ENCODE results near the gene RASL11A. TPM values are rescaled to one million over a fixed set of nuclear protein-coding genes. Genes with fewer than 3 reads are reported as not detected.
"Not testable (repeated sequence)": the region's sequence is repeated elsewhere in the genome, so short reads cannot be mapped to it uniquely, and the experiment has no call there.

RASL11A gene
- total RNA-seq, 1 donor from 2014 or later, result 10.6 TPM

- ATAC-seq, result peak; percentile 69
- DNase-seq (ENCODE audit: missing footprints), result no peak
- intact Hi-C loops (cut with DNase I), result no loop called here
These were observed 6.4 kb upstream of the RASL11A start for GRCh38 chr13:27264181-27264580.

DNA sequence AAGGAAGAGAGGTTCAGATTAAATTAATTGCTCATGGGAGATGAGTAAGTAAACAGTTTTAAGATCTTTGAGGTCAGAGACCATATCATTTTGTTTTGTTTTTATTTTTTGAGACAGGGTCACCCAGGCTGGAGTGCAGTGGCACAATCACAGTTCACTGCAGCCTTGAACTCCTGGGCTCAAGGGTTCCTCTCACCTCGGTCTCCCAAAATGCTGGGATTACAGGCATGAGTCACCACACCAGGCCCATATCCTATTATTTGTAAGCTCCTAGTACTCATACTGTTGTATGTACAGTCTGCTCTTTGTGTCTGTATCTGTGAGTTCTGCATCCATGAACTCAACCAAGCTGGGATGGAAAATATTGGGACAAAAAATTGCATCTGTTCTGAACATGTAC is 6.0 kb upstream of the RASL11A start:
- intact Hi-C loops (cut with DNase I), result no loop called here
- ATAC-seq, result no peak
- no peak for DNase-seq (ENCODE audit: missing footprints)

DNA sequence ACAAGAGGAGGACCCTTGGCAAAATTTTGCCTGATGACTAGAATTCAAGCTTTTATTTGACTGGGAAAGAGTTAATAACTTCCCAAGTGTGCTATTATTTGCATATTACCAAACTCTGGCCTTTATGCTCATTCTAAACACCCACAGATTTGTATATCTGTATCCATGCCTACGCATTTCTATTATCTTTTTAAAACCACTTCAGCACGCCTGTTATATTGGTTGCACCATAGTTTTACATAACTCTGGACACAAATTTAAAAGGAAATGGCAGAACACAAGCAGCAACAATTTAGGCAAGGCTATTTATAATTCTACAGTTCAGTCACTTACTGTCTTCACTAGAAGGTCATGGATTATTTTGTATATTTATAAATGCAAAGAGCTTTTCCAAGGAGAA is 3.7 kb upstream of the RASL11A start:
- intact Hi-C loops (cut with DNase I), result no loop called here
- ATAC-seq (no peak), DNase-seq (ENCODE audit: missing footprints) (no peak)

- intact Hi-C loops (cut with DNase I), result no loop called here
- no peak for ATAC-seq
- no peak for DNase-seq (ENCODE audit: missing footprints)
These were observed 3.0 kb upstream of the RASL11A start for GRCh38 chr13:27267596-27267995.

GRCh38 chr13:27269114-27269665 is 1.4 kb upstream of the RASL11A start:
- DNase-seq (ENCODE audit: missing footprints) (no peak), ATAC-seq (no peak)
- intact Hi-C loops (cut with DNase I), result no loop called here

DNA sequence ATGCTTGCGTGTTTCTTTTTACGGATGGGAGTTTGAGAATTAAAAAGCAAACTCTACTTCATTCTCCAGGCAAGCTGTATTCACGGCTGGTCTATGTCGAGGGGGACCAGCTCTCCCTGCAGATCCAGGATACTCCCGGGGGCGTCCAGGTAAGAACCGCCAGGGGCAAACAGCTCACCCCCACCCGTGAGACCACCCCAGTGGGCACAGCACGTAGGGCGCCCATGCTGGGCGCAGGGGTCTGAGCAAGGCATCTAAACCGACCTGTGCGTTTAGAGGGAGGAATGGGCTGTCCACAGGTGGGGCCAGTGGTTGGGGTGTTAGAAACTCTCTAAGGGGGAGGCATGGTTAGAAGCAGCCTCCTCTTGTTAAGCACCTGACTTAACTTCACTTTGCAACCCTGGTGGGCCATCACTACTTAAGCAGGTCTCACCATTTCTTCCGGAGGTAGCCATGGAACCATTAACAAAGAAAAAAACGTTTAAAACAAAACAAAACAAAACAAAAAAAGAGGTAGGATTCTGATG is 1.0 kb downstream of the RASL11A start:
- no peak for ATAC-seq
- intact Hi-C loops (cut with DNase I), result loop anchor here (5.0 kb wide), 1 partner anchor 86 kb away; no protein-coding TSS in a partner anchor
- DNase-seq (ENCODE audit: missing footprints), result no peak

GRCh38 chr13:27273658-27274425 is 3.2 kb downstream of the RASL11A start:
- no peak for DNase-seq (ENCODE audit: missing footprints)
- intact Hi-C loops (cut with DNase I), result loop anchor here (5.0 kb wide), 1 partner anchor 83 kb away; no protein-coding TSS in a partner anchor
- ATAC-seq, result no peak

- no peak for DNase-seq (ENCODE audit: missing footprints)
- no peak for ATAC-seq
- intact Hi-C loops (cut with DNase I), result loop anchor here (5.0 kb wide), 1 partner anchor 83 kb away; no protein-coding TSS in a partner anchor
These were observed 4.0 kb downstream of the RASL11A start for GRCh38 chr13:27274631-27275030.

DNA sequence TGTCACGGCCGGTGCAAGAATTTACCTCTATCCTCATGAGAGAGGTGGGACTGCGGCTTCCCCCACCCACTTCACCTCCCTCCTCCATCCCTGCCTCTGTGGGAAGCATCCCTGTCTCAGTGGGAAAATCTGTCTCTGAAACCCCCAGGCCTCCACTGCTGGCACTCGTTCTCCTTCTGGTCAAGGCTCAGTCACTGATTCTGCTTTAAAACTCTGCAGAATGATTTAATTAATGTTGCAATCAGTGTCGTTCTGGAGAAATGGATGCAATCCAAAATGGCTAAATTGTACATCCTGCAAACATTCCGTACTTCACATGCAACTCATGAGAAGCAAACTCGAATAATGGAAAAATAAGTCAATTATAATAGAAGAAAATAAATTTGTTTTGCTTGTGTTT is 5.6 kb downstream of the RASL11A start:
- ATAC-seq (peak; percentile 24), DNase-seq (ENCODE audit: missing footprints) (no peak)
- intact Hi-C loops (cut with DNase I), result no loop called here

GRCh38 chr13:27279506-27279905 is 8.9 kb downstream of the RASL11A start:
- intact Hi-C loops (cut with DNase I), result no loop called here

DNA sequence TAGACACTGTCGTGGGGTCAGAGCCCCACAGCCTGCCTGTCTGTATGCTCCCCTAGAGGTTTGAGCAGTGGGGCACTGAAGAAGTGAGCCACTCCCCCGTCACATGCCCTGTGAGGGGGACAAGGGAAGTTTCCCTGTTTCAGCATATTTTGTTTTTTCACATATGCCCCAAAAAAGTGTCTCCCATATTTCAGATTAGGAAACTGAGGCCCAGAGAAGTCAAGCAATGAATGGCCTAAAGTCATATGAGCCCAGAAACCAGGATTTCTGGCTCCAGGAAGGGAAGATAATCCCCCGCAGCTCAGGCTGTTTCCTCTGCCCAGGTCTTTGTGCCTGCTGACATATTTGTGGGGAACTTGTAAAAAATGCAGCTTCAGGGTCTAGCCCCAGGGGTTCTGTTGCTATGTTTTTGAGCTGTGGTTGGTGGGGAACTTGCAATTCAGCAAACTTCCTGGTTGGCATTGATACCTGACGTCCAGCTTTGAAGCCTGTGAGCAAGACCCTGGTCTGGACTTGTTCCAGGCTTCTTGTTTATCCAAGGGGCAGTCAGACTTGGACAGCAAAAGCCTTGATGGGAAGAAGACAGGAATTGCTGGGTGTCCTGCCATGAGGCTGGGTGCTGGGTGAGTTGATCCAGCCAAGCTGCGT is 9.5 kb downstream of the RASL11A start:
- ATAC-seq (no peak), DNase-seq (ENCODE audit: missing footprints) (no peak)
- intact Hi-C loops (cut with DNase I), result no loop called here

More at GRCh38 chr13:27279506-27279905, 8.9 kb downstream of the RASL11A start:
- ATAC-seq (no peak), DNase-seq (ENCODE audit: missing footprints) (no peak)

DNA sequence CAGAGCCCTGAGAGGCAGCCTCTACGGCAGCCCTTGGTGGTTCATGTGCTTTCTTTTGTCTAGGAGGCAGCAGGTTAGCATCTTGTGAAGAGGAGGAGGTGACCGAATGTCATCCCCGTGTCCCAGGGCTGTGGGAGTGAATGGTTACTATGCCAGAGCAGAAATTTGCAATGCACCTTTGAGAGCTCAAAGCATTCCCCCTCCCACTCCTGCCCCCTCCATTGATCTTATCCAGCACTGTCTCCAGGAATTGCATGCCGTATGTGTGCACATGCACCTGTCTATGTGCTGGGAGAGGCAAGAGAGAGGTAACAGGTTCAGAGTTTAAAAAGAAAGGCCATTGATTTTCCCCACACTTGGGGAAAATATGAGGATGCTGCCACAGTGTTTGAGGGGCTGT is 10.2 kb downstream of the RASL11A start:
- intact Hi-C loops (cut with DNase I), result no loop called here
- ATAC-seq (no peak), DNase-seq (ENCODE audit: missing footprints) (no peak)

GRCh38 chr13:27281420-27281819 is 10.8 kb downstream of the RASL11A start:
- ATAC-seq, result no peak
- DNase-seq (ENCODE audit: missing footprints), result no peak
- intact Hi-C loops (cut with DNase I), result no loop called here

- DNase-seq (ENCODE audit: missing footprints) (no peak), ATAC-seq (peak; percentile 72)
- intact Hi-C loops (cut with DNase I), result loop anchor here (2.0 kb wide), 1 partner anchor 299 kb away; no protein-coding TSS in a partner anchor
These were observed 13.4 kb downstream of the RASL11A start for GRCh38 chr13:27283906-27284493.

DNA sequence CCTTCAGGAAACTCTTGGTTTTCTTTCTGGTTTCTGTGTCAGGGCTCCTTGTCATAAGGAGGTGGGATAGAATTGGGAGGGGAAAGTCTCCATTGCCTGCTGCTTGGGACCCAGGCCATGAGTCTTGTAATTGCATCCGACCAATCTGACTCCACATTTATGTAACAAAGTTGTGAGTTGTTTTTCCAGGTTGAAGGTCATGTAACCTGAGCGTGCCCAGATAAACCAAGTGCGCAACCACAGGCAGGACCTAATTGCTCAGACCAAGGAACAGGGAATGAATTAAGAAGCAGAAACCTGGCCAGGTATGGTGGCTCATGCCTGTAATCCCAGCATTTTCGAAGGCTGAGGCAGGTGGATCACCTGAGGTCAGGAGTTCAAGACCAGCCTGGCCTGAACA is 17.8 kb downstream of the RASL11A start:
- DNase-seq (ENCODE audit: missing footprints) (no peak), ATAC-seq (no peak)
- intact Hi-C loops (cut with DNase I), result no loop called here

DNA sequence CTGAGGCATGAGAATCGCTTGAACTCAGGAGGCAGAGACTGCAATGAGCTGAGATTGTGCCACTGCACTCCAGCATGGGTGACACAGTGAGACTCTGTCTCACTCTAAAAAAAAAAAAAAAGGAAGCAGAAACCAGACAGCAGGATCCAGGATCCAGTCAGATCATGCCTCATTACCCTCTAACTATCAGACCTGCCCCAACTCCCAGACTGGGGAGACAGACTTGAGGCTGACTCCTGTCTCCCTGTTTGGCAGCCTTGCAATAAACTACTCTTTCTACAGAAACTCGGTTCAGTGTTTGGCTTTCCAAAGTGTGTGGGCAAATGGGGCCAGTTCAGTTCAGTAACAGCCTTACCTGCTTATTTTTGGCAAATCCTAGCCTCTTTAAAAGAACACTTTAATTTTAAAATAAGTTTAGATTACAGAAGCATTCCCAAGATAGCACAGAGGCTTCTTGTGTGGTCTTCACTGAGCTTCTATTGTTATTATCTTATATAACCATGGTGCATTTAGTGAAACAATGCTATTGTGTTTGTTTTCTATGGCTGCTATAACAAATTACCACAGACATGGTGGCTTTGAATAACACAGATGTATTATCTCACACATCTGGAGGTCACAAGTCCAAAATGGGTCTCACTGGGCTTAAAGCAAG is 18.5 kb downstream of the RASL11A start:
- DNase-seq (ENCODE audit: missing footprints) (no peak), ATAC-seq (no peak)
- intact Hi-C loops (cut with DNase I), result no loop called here

DNA sequence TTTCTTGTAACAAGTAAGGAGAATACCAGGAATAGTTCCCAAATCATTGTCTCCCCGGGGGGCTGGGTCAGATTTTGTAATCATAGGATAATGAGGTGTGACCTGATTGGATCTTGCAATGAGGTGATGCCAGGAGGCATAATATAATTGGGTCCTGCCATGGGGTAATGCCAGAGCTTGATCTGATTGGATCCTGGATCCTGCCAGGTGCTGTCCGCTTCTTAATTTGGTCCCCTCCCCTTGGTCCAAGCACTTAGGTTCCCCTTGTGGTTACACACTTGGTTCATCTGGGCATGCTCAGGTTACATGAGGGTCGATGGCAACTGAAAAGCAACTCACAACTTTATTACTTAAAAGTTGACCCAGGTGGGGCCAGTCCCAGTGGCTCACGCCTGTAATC is 20.1 kb downstream of the RASL11A start:
- no peak for ATAC-seq
- intact Hi-C loops (cut with DNase I), result no loop called here
- no peak for DNase-seq (ENCODE audit: missing footprints)

DNA sequence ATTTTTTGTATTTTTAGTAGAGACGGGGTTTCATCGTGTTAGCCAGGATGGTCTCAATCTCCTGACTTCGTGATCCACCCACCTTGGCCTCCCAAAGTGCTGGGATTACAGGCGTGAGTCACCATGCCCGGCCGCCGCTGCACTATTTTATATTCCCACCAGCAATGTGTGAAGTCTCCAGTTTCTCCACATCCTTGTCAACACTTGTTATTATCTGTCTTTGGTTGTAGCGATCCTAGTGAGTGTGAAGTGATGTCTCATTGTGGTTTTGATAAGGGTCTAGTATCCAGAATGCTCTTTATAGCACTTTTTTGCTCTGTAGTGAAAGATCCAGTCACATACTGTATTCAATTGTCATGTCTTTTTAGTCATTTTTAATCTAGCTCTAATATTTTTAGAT is 21.3 kb downstream of the RASL11A start:
- intact Hi-C loops (cut with DNase I); DNase-seq (ENCODE audit: missing footprints); ATAC-seq: not testable (repeated sequence)
